COLO668 (cell line): ENCODE data around the gene SHISA9.

Source experiments
- DNase-seq: peaks from one replicate; lab custom pipeline; 2025; ENCODE audit not compliant: unreplicated experiment; lab: John Stamatoyannopoulos, UW

The SHISA9 gene

DNA sequence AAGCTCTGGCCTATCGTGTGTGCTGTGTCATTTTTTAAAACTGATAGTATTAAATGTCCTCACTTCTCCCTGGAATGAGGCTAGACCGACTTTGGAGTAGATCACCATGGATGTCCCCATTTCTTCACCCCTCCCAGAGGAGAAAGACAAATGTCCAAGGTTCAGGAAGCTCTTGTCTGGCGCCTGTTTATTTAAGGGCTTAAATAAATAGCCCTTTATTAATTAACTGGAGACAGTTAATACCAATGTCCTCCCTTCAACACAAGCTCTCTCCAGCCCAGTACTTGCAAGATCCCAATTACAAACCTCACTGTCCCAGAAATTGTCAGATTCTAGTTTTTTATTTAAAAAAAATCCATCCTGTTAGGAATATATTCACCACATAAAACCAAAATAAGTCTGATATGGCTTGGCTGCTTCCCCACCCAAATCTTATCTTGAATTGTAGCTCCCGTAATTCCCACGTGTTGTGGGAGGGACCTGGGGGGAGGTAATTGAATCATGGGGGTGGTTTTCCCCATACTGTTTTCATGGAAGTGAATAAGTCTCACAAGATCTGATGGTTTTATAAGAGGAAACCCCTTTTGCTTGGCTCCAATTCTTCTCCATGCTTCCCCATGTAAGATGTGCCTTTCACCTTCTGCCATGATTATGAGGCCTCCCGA, 344.4 kb downstream of the SHISA9 start:
- DNase-seq, result no peak

DNA sequence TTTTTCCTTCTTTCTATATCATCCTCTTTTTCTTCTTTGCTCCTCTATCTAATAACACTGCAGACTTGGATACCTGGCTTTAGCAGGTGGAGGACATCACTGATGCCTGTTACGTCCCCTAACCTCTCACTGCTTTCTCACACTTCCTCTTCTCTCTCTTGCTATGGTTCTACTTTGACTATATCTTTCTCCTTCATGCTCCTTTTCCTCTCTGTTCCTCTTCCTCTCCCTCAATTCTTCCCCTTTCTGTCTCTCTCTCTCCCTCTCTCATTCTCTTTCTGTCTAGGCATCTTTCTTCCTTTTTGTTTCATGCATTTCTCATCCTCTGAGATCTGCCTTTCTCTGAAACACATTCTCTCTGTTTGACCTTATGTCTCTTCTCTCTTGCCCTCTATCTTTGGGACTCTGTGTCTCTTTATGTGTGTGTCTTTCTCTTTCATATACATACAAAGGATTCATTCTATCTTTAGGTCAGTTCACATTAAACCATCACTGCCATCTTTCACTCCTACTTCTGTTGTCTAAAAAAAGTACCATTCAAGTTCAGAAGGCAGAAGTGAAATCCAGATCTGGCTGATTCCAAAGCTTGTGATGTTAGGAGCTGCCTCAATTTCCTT, 353.7 kb downstream of the SHISA9 start:
- no peak for DNase-seq

DNA sequence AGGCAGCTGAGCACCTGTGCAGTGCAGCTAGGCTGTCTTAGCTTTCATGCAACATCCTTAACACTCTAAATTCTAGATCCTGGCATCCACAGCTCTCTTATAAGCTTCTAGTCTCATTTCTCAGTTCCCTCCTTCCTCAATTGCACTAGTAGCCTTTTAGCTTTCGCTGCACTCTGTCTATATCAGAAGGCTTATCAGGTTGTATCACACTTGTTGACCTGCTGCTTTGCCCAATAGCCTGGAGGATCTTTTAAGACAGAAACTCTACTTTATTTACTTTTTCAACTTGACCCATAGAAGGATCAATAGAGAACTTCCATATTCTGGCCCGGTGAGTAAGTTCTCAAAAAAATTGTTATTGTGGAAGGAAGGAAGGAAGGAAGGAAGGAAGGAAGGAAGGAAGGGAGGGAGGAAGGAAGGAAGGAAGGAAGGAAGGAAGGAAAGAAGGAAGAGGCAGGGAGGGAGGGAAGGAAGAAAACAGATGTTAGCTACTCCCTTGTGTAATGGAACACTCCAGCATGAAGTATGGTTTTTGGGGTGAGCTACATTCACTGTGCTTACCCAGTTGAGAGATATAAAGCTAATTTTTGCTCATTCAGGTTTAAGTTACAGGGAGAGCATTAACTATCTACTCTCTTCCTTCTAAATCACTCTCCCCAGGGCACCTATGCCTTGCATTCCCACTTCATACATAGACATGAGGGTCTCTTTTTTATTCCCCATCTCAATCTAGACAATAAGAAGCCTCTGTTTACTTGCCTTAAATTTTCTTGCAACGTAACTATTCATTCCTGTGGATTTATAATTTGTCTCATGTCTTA, 361.1 kb downstream of the SHISA9 start:
- no peak for DNase-seq

DNA sequence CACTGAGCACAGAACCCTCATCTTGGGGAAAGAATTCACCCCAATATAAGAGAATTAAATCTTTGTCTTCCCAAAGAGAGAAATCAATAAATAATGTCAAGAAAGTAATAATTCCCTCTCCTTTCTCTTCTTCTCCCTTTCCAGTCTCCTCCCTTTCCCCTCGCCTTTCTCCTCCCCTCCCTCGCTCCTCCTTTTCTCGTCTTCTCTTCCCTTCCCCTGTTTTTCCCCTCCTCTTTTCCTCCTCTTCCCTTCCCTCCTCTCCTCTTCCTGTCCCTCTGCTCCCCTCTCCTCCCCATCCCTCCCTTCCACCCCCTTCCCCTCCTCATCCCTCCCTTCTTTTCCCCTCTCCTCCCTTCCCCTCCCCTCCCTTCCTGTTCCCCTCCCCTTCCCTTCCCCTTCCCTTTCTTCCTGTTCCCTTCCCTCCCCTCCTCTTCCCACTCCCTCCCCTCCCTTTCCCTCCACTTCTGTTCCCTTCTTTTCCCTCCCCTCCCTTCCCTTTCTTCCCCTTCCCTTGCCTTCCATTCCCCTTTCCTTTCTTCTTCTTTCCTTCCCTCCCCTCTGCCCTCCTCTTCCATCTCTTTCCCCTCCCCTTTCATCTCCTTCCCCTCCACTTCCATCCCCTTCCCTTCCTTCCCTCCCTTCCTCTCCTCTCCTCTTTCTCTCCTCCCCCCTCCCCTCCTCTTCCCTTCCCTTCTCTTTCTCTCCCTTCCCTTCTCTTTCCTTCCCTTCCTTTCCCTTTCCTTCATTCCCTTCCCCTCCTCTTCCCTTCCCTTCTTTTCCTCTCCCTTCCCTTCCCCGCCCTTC, 363.6 kb downstream of the SHISA9 start:
- DNase-seq, result no peak

DNA sequence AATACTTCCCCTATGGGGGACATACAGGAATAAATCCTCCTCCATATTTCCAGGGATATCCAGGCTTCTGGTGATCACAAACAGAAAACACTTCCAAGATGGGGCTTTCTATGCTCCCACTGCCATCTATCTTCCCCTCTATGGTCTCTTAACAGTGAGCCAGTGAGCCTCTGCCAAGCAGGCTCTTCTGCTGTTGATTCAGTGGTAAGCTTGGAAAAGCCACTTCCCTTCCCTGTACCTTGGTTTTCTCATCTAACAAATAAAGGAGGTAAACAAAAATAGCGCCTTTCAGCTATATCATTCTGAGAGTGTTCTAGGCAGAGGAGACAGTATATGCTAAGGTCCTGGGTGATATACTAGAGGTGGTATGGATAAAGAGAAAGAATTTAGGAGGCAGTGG, 368.0 kb downstream of the SHISA9 start:
- no peak for DNase-seq

DNA sequence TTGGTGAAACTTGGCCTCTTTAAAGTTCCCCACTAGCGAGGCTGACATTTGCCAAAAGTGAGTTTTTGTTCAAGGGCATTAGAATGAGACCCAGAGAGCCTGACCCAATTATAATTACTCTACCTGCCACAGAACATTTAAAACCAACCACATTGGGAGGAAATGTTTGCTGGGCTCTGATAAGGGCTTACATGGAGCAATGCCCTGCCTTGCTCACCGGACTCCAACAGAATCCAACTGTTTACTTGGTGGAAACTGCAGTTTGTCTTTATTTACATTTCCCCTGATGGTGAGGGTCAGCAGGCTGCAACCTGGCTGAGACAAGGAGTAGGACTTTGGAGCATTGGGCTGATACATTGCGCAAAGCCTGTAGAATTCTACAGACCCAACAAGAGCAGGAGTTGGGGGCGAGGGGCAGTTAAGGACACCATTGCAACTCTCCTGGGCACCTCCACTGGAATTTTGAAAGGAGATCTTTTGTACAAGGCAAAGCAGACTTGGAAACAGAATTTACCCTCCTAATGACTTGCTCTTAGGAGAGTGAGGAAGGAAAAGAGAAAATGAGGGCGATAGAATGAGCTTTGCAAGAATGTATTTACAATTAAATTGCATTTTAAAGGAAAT, 368.6 kb downstream of the SHISA9 start:
- no peak for DNase-seq

DNA sequence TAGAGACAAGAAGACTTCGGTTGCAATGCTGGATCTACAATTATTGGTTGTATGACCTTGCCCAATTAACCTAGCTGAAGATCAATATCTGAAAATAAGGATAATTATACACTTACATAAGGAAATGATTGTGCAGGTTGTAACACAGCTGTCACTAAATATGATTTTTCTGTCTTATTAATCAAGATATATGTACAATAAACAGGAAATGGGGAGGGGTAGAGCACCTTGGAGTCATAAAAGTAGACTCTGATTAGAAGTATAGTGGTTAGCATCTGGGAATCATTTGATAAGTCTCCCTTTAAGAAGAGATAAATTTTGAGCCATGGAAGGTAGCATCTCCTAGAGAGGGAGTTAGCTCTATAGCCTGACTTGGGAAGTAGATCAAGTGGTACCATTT, 369.2 kb downstream of the SHISA9 start:
- no peak for DNase-seq

DNA sequence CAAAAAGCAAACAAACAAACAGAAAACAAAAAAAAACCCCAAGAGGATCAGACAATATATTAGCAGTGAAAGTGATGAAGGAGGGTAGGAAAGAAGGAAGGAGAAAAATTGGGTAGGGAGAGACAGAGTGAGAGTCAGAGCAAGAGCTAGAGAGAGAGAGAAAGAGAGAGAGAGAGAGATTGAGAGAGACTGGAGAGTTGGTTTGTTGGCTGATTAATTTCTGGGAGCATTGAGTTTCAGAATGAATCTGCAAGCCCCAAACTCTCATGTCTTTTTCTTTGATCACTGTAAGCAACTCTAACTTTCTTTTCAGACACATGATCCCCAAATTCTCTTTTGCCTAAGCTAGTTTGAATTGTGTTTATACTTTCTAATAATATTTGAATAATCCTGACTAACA, 388.1 kb downstream of the SHISA9 start:
- DNase-seq, result no peak
